Measurements from ENCODE around the gene PRKCG.

DNA sequence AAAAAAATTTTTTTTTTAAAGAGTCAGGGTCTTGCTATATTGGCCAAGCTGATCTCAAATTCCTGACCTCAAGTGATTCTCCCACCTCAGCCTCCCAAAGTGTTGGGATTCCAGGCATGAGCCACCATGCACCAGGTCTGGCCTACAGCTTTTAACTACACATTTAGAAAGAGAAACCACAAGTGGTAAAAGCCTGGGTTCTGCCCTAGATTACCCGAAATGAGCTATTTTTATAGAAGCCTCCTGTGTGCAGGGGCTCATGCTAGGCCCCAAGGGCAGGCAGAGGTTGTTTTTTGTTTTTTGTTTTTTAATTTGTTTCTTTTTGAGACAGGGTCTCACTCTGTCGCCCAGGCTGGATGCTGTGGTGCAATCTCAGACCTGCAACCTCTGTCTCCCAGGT, 28.3 kb upstream of the PRKCG start:
- TF ChIP-seq, protein P1, sequence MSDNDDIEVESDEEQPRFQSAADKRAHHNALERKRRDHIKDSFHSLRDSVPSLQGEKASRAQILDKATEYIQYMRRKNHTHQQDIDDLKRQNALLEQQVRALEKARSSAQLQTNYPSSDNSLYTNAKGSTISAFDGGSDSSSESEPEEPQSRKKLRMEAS (IDR thresholded peaks at IDR 0.05) = no peak
- TF ChIP-seq CEBPB (IDR thresholded peaks at IDR 0.05) (no peak), YY1 (IDR thresholded peaks at IDR 0.05; ENCODE audit: low read depth) (no peak), EGR1 (IDR thresholded peaks at IDR 0.05) (no peak), TEAD4 (IDR thresholded peaks at IDR 0.05) (no peak), RAD21 (IDR thresholded peaks at IDR 0.05; ENCODE audit: low read depth) (no peak), TAF1 (IDR thresholded peaks at IDR 0.05; ENCODE audit: low read depth) (no peak)
- TF ChIP-seq, protein P2, sequence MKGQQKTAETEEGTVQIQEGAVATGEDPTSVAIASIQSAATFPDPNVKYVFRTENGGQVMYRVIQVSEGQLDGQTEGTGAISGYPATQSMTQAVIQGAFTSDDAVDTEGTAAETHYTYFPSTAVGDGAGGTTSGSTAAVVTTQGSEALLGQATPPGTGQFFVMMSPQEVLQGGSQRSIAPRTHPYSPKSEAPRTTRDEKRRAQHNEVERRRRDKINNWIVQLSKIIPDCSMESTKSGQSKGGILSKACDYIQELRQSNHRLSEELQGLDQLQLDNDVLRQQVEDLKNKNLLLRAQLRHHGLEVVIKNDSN (IDR thresholded peaks at IDR 0.05) = no peak
- TF ChIP-seq, protein P3, sequence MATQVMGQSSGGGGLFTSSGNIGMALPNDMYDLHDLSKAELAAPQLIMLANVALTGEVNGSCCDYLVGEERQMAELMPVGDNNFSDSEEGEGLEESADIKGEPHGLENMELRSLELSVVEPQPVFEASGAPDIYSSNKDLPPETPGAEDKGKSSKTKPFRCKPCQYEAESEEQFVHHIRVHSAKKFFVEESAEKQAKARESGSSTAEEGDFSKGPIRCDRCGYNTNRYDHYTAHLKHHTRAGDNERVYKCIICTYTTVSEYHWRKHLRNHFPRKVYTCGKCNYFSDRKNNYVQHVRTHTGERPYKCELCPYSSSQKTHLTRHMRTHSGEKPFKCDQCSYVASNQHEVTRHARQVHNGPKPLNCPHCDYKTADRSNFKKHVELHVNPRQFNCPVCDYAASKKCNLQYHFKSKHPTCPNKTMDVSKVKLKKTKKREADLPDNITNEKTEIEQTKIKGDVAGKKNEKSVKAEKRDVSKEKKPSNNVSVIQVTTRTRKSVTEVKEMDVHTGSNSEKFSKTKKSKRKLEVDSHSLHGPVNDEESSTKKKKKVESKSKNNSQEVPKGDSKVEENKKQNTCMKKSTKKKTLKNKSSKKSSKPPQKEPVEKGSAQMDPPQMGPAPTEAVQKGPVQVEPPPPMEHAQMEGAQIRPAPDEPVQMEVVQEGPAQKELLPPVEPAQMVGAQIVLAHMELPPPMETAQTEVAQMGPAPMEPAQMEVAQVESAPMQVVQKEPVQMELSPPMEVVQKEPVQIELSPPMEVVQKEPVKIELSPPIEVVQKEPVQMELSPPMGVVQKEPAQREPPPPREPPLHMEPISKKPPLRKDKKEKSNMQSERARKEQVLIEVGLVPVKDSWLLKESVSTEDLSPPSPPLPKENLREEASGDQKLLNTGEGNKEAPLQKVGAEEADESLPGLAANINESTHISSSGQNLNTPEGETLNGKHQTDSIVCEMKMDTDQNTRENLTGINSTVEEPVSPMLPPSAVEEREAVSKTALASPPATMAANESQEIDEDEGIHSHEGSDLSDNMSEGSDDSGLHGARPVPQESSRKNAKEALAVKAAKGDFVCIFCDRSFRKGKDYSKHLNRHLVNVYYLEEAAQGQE (IDR thresholded peaks at IDR 0.05; ENCODE audit: low read depth) = no peak

Measured in Ishikawa (cell line).